ENCODE results near the gene WDFY4.

DNA sequence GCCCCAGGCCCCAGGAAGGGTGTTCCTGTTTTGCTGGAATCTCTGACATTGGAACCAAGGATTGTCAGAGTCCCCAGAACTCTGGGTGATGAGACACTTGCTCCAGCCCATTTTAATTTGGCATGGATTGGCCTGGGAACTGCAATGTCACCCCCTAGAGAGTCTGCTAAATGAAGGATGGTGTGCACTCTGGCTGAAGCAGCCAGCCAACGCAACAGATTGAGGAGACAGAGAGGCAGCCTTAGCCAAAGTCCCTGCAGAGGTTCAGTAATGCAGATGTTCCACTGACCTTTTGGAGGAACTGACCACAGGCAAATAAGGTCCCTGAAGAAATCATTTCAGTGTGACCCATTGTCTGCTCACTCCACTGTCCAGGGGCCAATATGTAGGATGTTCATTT, 241.6 kb downstream of the WDFY4 start:
- no peak for TF ChIP-seq CTCF (CRISPR knock-in tag; IDR thresholded peaks at IDR 0.05)
- no peak for TF ChIP-seq ZNF777 (CRISPR knock-in tag; IDR thresholded peaks at IDR 0.05)
- TF ChIP-seq ARID2 (CRISPR knock-in tag; IDR thresholded peaks at IDR 0.05; ENCODE audit: borderline replicate concordance) = no peak
- no peak for TF ChIP-seq ZHX1 (CRISPR knock-in tag; IDR thresholded peaks at IDR 0.05; ENCODE audit: low read depth)
- TF ChIP-seq SNAPC4 (CRISPR knock-in tag; IDR thresholded peaks at IDR 0.05) = no peak
- TF ChIP-seq, protein P1, sequence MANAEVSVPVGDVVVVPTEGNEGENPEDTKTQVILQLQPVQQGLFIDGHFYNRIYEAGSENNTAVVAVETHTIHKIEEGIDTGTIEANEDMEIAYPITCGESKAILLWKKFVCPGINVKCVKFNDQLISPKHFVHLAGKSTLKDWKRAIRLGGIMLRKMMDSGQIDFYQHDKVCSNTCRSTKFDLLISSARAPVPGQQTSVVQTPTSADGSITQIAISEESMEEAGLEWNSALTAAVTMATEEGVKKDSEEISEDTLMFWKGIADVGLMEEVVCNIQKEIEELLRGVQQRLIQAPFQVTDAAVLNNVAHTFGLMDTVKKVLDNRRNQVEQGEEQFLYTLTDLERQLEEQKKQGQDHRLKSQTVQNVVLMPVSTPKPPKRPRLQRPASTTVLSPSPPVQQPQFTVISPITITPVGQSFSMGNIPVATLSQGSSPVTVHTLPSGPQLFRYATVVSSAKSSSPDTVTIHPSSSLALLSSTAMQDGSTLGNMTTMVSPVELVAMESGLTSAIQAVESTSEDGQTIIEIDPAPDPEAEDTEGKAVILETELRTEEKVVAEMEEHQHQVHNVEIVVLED (CRISPR knock-in tag; IDR thresholded peaks at IDR 0.05; ENCODE audit: borderline replicate concordance) = no peak
- no peak for TF ChIP-seq ZNF292 (CRISPR knock-in tag; IDR thresholded peaks at IDR 0.05; ENCODE audit: borderline replicate concordance, low read depth)
- no peak for TF ChIP-seq IRX3 (CRISPR knock-in tag; IDR thresholded peaks at IDR 0.05; ENCODE audit: borderline replicate concordance, low read depth)
- no peak for TF ChIP-seq REPIN1 (CRISPR knock-in tag; IDR thresholded peaks at IDR 0.05; ENCODE audit: borderline replicate concordance, low read depth)
- TF ChIP-seq, protein P2, sequence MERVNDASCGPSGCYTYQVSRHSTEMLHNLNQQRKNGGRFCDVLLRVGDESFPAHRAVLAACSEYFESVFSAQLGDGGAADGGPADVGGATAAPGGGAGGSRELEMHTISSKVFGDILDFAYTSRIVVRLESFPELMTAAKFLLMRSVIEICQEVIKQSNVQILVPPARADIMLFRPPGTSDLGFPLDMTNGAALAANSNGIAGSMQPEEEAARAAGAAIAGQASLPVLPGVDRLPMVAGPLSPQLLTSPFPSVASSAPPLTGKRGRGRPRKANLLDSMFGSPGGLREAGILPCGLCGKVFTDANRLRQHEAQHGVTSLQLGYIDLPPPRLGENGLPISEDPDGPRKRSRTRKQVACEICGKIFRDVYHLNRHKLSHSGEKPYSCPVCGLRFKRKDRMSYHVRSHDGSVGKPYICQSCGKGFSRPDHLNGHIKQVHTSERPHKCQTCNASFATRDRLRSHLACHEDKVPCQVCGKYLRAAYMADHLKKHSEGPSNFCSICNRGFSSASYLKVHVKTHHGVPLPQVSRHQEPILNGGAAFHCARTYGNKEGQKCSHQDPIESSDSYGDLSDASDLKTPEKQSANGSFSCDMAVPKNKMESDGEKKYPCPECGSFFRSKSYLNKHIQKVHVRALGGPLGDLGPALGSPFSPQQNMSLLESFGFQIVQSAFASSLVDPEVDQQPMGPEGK (CRISPR knock-in tag; IDR thresholded peaks at IDR 0.05) = no peak
- no peak for TF ChIP-seq ZNF460 (CRISPR knock-in tag; IDR thresholded peaks at IDR 0.05; ENCODE audit: borderline replicate concordance)
- no peak for TF ChIP-seq ZNF138 (CRISPR knock-in tag; IDR thresholded peaks at IDR 0.05; ENCODE audit: low read depth)

All from HepG2 (cell line).